HPDE6-E6E7 (cell line): ENCODE measurements around the gene TBC1D20.

Experiments
- DNase-seq: peaks from one replicate; pipeline ENCODE4 v3.0.0; 2011; ENCODE audit warnings: missing footprints; ENCODE audit errors: extremely low spot score

The TBC1D20 gene

GRCh38 chr20:438571-439469 lies 23.5 kb downstream of the TBC1D20 start:
- DNase-seq, result no peak

GRCh38 chr20:437787-438486 lies 24.4 kb downstream of the TBC1D20 start:
- no peak for DNase-seq

GRCh38 chr20:436476-436875 lies 25.9 kb downstream of the TBC1D20 start:
- no peak for DNase-seq

- DNase-seq, result no peak
These were observed 26.8 kb downstream of the TBC1D20 start for GRCh38 chr20:435558-435957.

GRCh38 chr20:434661-435419 lies 27.5 kb downstream of the TBC1D20 start:
- no peak for DNase-seq

- DNase-seq, result no peak
These were observed 28.1 kb downstream of the TBC1D20 start for GRCh38 chr20:434221-434620.

- peak; percentile 78 for DNase-seq
These were observed 28.9 kb downstream of the TBC1D20 start for GRCh38 chr20:433300-433975.

- no peak for DNase-seq
These were observed 29.5 kb downstream of the TBC1D20 start for GRCh38 chr20:432677-433299.

- DNase-seq, result no peak
These were observed 30.1 kb downstream of the TBC1D20 start for GRCh38 chr20:432208-432607.

GRCh38 chr20:431012-431904 lies 31.1 kb downstream of the TBC1D20 start:
- DNase-seq, result peak; percentile 79

- no peak for DNase-seq
These were observed 32.0 kb downstream of the TBC1D20 start for GRCh38 chr20:430091-430999.

- no peak for DNase-seq
These were observed 33.6 kb downstream of the TBC1D20 start for GRCh38 chr20:428658-429200.

GRCh38 chr20:427849-428657 lies 34.3 kb downstream of the TBC1D20 start:
- no peak for DNase-seq

GRCh38 chr20:427401-427800 lies 34.9 kb downstream of the TBC1D20 start:
- no peak for DNase-seq

GRCh38 chr20:426566-426965 lies 35.8 kb downstream of the TBC1D20 start:
- no peak for DNase-seq

GRCh38 chr20:421685-422250 lies 40.6 kb downstream of the TBC1D20 start:
- no peak for DNase-seq

- DNase-seq, result no peak
These were observed 41.4 kb downstream of the TBC1D20 start for GRCh38 chr20:420721-421574.
